CD4-positive, alpha-beta T cell treated with Interleukin-15 for 1 hour (primary cell): ENCODE data around the gene PACS1.

Source experiments
- DNase-seq: peaks from one replicate; pipeline ENCODE4 v3.0.0-alpha.2; 2020

The PACS1 gene

GRCh38 chr11:66293777-66294625 is 223.9 kb downstream of the PACS1 start:
- DNase-seq = no peak
